H1 (cell line): ENCODE data around the gene JOSD2.

Experiments
- CREB1 ChIP-seq: IDR thresholded peaks from 2 replicates; pipeline ENCODE4 v1.6.1; 2012; ENCODE audit warnings: inconsistent platforms
- CTCF ChIP-seq, 3 experiments: IDR thresholded peaks; 1 replicate in 2 of 3; 2 replicates in 1 of 3; pipeline versions ENCODE4 v1.5.1 to v1.6.1; 2011; ENCODE audit warnings: low read length in 3 of 3, mild to moderate bottlenecking in 3 of 3, inconsistent platforms in 2 of 3, low read depth in 1 of 3, moderate library complexity in 1 of 3; ENCODE audit not compliant: insufficient read depth in 1 of 3; ENCODE audit errors: control extremely low read depth in 1 of 3
- E2F6 ChIP-seq: IDR thresholded peaks from 2 replicates; pipeline ENCODE4 v1.6.1; 2012; ENCODE audit warnings: inconsistent platforms
- EZH2 ChIP-seq: fragments of 200-600 bp; sonication (generic); IDR thresholded peaks from 2 replicates; pipeline ENCODE4 v1.7.1; 2012; ENCODE audit warnings: low read depth, mild to moderate bottlenecking, moderate library complexity, low read length, inconsistent platforms; ENCODE audit not compliant: severe bottlenecking
- GABPA ChIP-seq: IDR thresholded peaks from 2 replicates; pipeline ENCODE4 v1.6.1; 2011; ENCODE audit warnings: mild to moderate bottlenecking, low read length, moderate library complexity, borderline replicate concordance; ENCODE audit not compliant: insufficient read depth
- GTF2F1 ChIP-seq: IDR thresholded peaks from 2 replicates; pipeline ENCODE4 v1.6.1; 2012; ENCODE audit warnings: low read depth, low read length, improper control_type of control experiment, borderline replicate concordance
- HDAC2 ChIP-seq, 2 experiments: fragments of 300-600 bp in 1 of 2; sonication (generic) in 1 of 2; IDR thresholded peaks; 2 replicates each; pipeline ENCODE4 v1.6.1; 2011 to 2012; ENCODE audit warnings: low read depth in 2 of 2, low read length in 2 of 2, mild to moderate bottlenecking in 2 of 2, moderate library complexity in 2 of 2, borderline replicate concordance in 1 of 2, inconsistent platforms in 1 of 2
- JUN ChIP-seq: IDR thresholded peaks from 2 replicates; pipeline ENCODE4 v1.6.1; 2011; ENCODE audit warnings: low read depth, mild to moderate bottlenecking, improper control_type of control experiment, low read length
- POLR2A ChIP-seq, 2 experiments: IDR thresholded peaks; 1 replicate in 1 of 2; 2 replicates in 1 of 2; pipeline ENCODE4 v1.6.1; 2011; ENCODE audit warnings: low read depth in 2 of 2, low read length in 2 of 2, mild to moderate bottlenecking in 2 of 2; ENCODE audit errors: control extremely low read depth in 1 of 2
- POLR2AphosphoS5 ChIP-seq: IDR thresholded peaks from 2 replicates; pipeline ENCODE4 v1.6.1; 2011; ENCODE audit warnings: low read depth, low read length
- TAF1 ChIP-seq: IDR thresholded peaks from 2 replicates; pipeline ENCODE4 v1.6.1; 2011; ENCODE audit warnings: mild to moderate bottlenecking, low read depth, low read length
- TCF12 ChIP-seq: IDR thresholded peaks from 2 replicates; pipeline ENCODE4 v1.6.1; 2011; ENCODE audit warnings: low read depth, mild to moderate bottlenecking, low read length
- TF ChIP-seq, protein P1 (sequence below): IDR thresholded peaks from 2 replicates; pipeline ENCODE4 v1.6.1; 2012; ENCODE audit warnings: low read length, inconsistent platforms

DNA sequence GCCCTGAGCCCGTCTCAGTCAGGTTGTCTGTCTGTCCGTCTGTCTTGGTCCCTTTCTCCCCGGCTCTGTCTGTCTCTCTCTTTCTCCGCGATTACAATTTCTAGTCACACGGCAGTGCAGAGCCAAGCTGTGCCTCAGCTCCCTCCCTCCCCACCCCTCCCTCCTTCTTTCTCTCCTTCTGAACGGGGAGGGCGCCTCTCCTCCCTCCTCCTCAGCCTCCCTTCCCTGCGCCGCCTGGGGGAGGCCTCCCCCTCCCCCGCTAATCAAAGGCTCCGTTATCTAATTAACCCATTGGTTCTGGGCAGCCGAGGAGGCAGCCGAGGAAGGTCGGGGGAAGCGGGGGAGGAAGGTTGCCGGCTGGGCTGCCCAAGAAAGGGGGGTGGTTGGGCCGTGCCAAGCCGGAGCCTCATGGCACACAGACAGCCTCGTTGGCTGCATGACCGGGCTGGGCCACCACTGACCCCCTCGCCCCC lies 40.8 kb upstream of the JOSD2 start:
- TF ChIP-seq JUN (no peak), POLR2A (IDR thresholded peaks at IDR 0.05; ENCODE audit: control extremely low read depth in 1 of 2, low read depth in 2 of 2, low read length in 2 of 2) (no peak), EZH2 (no peak), CTCF (IDR thresholded peaks at IDR 0.05; ENCODE audit: control extremely low read depth in 1 of 3, insufficient read depth in 1 of 3, low read depth in 1 of 3, low read length in 3 of 3) (no peak), TCF12 (no peak), POLR2AphosphoS5 (no peak), E2F6 (no peak), CREB1 (no peak), HDAC2 (IDR thresholded peaks at IDR 0.05; ENCODE audit: borderline replicate concordance in 1 of 2, low read depth in 2 of 2, low read length in 2 of 2) (no peak), GABPA (no peak), GTF2F1 (no peak), TAF1 (no peak)
- TF ChIP-seq, protein P1, sequence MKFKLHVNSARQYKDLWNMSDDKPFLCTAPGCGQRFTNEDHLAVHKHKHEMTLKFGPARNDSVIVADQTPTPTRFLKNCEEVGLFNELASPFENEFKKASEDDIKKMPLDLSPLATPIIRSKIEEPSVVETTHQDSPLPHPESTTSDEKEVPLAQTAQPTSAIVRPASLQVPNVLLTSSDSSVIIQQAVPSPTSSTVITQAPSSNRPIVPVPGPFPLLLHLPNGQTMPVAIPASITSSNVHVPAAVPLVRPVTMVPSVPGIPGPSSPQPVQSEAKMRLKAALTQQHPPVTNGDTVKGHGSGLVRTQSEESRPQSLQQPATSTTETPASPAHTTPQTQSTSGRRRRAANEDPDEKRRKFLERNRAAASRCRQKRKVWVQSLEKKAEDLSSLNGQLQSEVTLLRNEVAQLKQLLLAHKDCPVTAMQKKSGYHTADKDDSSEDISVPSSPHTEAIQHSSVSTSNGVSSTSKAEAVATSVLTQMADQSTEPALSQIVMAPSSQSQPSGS, result no peak
